ENCODE data around the gene MYBBP1A. TPM values are rescaled to one million over a fixed set of nuclear protein-coding genes. Genes with fewer than 3 reads are reported as not detected.

Gene MYBBP1A
- total and polyA plus RNA-seq, 2 experiments from 2014 or later: 70.7 to 213 TPM

DNA sequence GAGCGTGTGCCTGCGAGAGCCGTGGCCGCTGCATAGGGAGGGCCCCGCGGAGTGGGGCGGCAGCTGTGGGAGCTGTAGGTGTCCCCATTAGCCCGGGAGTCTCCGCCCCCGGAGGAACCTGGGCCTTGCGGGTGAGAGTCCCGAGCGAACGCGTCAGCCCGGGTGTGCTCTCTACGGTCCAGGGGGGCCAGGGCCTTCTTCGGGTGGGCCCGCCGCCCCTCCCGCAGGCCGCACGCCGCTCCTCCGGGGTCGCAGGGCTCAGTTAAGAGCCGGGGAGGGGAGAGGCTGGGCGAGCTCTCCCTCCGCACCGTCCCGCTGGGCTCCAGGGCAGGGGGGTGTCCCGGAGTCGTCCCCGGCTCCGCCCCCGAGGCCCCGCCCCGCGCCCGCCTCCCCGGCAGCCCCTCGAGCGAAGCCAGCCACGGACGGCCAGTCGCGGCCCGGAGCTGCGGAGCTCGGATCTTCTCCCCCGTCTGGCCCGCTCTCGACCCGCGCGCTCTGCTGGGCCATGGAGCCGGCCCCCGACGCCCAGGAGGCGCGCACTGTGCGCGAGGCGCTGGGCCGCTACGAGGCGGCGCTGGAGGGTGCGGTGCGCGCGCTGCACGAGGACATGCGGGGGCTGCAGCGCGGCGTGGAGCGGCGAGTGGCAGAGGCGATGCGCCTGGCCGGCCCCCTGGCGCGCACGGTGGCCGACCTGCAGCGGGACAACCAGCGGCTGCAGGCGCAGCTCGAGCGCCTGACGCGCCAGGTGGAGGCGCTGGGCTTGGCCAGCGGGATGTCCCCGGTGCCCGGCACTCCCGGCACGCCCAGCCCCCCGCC, 29.1 kb upstream of the MYBBP1A start, which contains the start of gene SMTNL2:
Gene SMTNL2, plus strand, starts transcription at position 429 of the 816 bp plus-strand sequence. Its CDS starts 77 bp downstream, at position 506.
- Histone ChIP-seq H3F3A (replicated peaks; ENCODE audit: low read depth) (no peaks in the 10 kb centered on the region), H3K27ac (ENCODE audit: low read depth) (no peak within 1 kb of the TSS), H3K36me3 (ENCODE audit: insufficient read depth) (no peaks in the 10 kb centered on the region), H3K4me2 (peak within 1 kb of the TSS; percentile 94), H3K4me3 (peak within 1 kb of the TSS; percentile 74), H4K20me1 (replicated peaks; ENCODE audit: insufficient read depth) (no peaks in the 10 kb centered on the region), H3K9me2 (ENCODE audit: insufficient read depth) (no peaks in the 10 kb centered on the region), H3K4me1 (ENCODE audit: insufficient read depth) (peaks cover 9% of the 10 kb centered on the region), H3K79me2 (replicated peaks; ENCODE audit: insufficient read depth) (no peaks in the 10 kb centered on the region), H3K27me3 (ENCODE audit: insufficient read depth) (peaks cover 39% of the 10 kb centered on the region), H2AFZ (peak within 1 kb of the TSS; percentile 98)
- Mint-ChIP-seq H3K36me3 (ENCODE audit: low read depth) (no peaks in the 10 kb centered on the region), H3K27ac (no peak within 1 kb of the TSS), H3K27me3 (ENCODE audit: insufficient read depth, low read depth, poor library complexity) (peaks cover 39% of the 10 kb centered on the region), H3K9me3 (no peaks in the 10 kb centered on the region; the same call in 2 of the 3 replicates), H3K4me3 (peak within 1 kb of the TSS; percentile 80), H3K4me1 (peaks cover 29% of the 10 kb centered on the region)
- ATAC-seq (peak; percentile 51), DNase-seq (ENCODE audit: low spot score) (peak; percentile 51)
- TF ChIP-seq POLR2AphosphoS5 (IDR thresholded peaks at IDR 0.05; ENCODE audit: low read depth) (peak; percentile 63), ZNF331 (CRISPR knock-in tag; IDR thresholded peaks at IDR 0.05; ENCODE audit: low read depth) (no peak), NANOG (IDR thresholded peaks at IDR 0.05; ENCODE audit: borderline replicate concordance) (no peak)

DNA sequence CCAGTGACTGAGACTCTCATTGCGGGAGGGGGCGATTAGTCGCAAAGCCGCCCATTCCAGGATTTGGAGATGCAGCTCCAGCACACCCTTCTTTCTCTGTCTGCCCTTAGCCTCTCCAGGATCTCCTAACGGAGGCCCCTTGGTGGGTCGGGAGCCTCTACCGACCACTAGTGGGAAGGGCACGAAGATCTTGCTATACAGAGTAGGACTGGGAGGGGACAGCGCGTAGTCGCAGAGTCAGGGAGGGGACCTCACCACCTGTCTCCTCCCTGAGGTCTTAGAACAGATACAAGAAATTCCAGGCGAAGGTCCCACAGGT, 28.6 kb upstream of the MYBBP1A start:
- Mint-ChIP-seq H3K36me3 (ENCODE audit: low read depth) (no peaks in the 10 kb centered on the region), H3K4me3 (peak overlapping the region; percentile 80), H3K27ac (no peak overlapping the region), H3K4me1 (peaks cover 29% of the 10 kb centered on the region), H3K9me3 (no peaks in the 10 kb centered on the region; the same call in 2 of the 3 replicates), H3K27me3 (ENCODE audit: insufficient read depth, low read depth, poor library complexity) (peaks cover 39% of the 10 kb centered on the region)
- H3K27me3 ChIP-seq (ENCODE audit: insufficient read depth): peaks cover 39% of the 10 kb centered on the region
- H3K4me3 ChIP-seq: peak overlapping the region; percentile 74
- ATAC-seq (peak; percentile 72), DNase-seq (ENCODE audit: low spot score) (peak; percentile 74)
- H3K27ac ChIP-seq (ENCODE audit: low read depth): no peak overlapping the region
- no peaks in the 10 kb centered on the region for H3K9me2 ChIP-seq (ENCODE audit: insufficient read depth)
- peak overlapping the region; percentile 98 for H2AFZ ChIP-seq
- no peaks in the 10 kb centered on the region for H3K79me2 ChIP-seq (replicated peaks; ENCODE audit: insufficient read depth)
- H3K4me1 ChIP-seq (ENCODE audit: insufficient read depth): peaks cover 9% of the 10 kb centered on the region
- TF ChIP-seq, protein P1, sequence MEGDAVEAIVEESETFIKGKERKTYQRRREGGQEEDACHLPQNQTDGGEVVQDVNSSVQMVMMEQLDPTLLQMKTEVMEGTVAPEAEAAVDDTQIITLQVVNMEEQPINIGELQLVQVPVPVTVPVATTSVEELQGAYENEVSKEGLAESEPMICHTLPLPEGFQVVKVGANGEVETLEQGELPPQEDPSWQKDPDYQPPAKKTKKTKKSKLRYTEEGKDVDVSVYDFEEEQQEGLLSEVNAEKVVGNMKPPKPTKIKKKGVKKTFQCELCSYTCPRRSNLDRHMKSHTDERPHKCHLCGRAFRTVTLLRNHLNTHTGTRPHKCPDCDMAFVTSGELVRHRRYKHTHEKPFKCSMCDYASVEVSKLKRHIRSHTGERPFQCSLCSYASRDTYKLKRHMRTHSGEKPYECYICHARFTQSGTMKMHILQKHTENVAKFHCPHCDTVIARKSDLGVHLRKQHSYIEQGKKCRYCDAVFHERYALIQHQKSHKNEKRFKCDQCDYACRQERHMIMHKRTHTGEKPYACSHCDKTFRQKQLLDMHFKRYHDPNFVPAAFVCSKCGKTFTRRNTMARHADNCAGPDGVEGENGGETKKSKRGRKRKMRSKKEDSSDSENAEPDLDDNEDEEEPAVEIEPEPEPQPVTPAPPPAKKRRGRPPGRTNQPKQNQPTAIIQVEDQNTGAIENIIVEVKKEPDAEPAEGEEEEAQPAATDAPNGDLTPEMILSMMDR (conservative IDR thresholded peaks at IDR 0.05; ENCODE audit: low read depth in 2 of 2): peak; percentile 38 to 41
- no peak for TF ChIP-seq EZH2phosphoT487 (IDR thresholded peaks at IDR 0.05; ENCODE audit: unreplicated experiment)
- H3K36me3 ChIP-seq (ENCODE audit: insufficient read depth): no peaks in the 10 kb centered on the region
- peak overlapping the region; percentile 94 for H3K4me2 ChIP-seq
- no peaks in the 10 kb centered on the region for H3F3A ChIP-seq (replicated peaks; ENCODE audit: low read depth)
- H4K20me1 ChIP-seq (replicated peaks; ENCODE audit: insufficient read depth): no peaks in the 10 kb centered on the region

DNA sequence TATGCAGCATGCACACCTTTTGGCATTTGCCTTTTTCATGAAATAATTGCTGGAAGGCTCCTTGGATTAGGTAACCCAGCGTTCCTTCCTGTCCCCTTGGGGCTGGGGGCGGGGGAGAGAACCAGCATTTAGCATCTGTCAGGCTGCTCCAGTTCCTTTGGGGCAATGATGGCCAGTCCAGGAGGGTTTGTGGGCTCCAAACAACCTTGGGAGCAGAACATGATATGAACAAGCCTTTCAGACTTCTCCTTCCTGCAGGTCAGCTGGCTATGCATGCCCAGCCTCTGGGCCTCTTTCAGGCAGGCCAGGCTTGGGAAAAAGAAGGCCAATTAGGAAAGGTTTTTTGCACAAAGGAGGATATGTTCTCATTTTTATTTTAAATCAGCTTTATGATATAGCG, 28.0 kb upstream of the MYBBP1A start:
- no peaks in the 10 kb centered on the region for H3K36me3 Mint-ChIP-seq (ENCODE audit: low read depth)
- no peak for DNase-seq (ENCODE audit: low spot score)
- H3K27me3 Mint-ChIP-seq (ENCODE audit: insufficient read depth, low read depth, poor library complexity): peaks cover 39% of the 10 kb centered on the region
- H4K20me1 ChIP-seq (replicated peaks; ENCODE audit: insufficient read depth): no peaks in the 10 kb centered on the region
- H3K9me3 Mint-ChIP-seq: no peaks in the 10 kb centered on the region; the same call in 2 of the 3 replicates
- no peak overlapping the region for H2AFZ ChIP-seq
- peak overlapping the region; percentile 80; the same call in 2 of the 3 replicates for H3K4me3 Mint-ChIP-seq
- H3K36me3 ChIP-seq (ENCODE audit: insufficient read depth): no peaks in the 10 kb centered on the region
- peaks cover 39% of the 10 kb centered on the region for H3K27me3 ChIP-seq (ENCODE audit: insufficient read depth)
- H3K27ac ChIP-seq (ENCODE audit: low read depth): no peak overlapping the region
- H3K4me1 Mint-ChIP-seq: peaks cover 26% of the 10 kb centered on the region
- peaks cover 9% of the 10 kb centered on the region for H3K4me1 ChIP-seq (ENCODE audit: insufficient read depth)
- H3F3A ChIP-seq (replicated peaks; ENCODE audit: low read depth): no peaks in the 10 kb centered on the region
- H3K4me2 ChIP-seq: peak overlapping the region; percentile 94
- no peaks in the 10 kb centered on the region for H3K79me2 ChIP-seq (replicated peaks; ENCODE audit: insufficient read depth)
- no peaks in the 10 kb centered on the region for H3K9me2 ChIP-seq (ENCODE audit: insufficient read depth)
- no peak overlapping the region for H3K27ac Mint-ChIP-seq
- ATAC-seq: no peak
- peak overlapping the region; percentile 74 for H3K4me3 ChIP-seq
- TF ChIP-seq, protein P2, sequence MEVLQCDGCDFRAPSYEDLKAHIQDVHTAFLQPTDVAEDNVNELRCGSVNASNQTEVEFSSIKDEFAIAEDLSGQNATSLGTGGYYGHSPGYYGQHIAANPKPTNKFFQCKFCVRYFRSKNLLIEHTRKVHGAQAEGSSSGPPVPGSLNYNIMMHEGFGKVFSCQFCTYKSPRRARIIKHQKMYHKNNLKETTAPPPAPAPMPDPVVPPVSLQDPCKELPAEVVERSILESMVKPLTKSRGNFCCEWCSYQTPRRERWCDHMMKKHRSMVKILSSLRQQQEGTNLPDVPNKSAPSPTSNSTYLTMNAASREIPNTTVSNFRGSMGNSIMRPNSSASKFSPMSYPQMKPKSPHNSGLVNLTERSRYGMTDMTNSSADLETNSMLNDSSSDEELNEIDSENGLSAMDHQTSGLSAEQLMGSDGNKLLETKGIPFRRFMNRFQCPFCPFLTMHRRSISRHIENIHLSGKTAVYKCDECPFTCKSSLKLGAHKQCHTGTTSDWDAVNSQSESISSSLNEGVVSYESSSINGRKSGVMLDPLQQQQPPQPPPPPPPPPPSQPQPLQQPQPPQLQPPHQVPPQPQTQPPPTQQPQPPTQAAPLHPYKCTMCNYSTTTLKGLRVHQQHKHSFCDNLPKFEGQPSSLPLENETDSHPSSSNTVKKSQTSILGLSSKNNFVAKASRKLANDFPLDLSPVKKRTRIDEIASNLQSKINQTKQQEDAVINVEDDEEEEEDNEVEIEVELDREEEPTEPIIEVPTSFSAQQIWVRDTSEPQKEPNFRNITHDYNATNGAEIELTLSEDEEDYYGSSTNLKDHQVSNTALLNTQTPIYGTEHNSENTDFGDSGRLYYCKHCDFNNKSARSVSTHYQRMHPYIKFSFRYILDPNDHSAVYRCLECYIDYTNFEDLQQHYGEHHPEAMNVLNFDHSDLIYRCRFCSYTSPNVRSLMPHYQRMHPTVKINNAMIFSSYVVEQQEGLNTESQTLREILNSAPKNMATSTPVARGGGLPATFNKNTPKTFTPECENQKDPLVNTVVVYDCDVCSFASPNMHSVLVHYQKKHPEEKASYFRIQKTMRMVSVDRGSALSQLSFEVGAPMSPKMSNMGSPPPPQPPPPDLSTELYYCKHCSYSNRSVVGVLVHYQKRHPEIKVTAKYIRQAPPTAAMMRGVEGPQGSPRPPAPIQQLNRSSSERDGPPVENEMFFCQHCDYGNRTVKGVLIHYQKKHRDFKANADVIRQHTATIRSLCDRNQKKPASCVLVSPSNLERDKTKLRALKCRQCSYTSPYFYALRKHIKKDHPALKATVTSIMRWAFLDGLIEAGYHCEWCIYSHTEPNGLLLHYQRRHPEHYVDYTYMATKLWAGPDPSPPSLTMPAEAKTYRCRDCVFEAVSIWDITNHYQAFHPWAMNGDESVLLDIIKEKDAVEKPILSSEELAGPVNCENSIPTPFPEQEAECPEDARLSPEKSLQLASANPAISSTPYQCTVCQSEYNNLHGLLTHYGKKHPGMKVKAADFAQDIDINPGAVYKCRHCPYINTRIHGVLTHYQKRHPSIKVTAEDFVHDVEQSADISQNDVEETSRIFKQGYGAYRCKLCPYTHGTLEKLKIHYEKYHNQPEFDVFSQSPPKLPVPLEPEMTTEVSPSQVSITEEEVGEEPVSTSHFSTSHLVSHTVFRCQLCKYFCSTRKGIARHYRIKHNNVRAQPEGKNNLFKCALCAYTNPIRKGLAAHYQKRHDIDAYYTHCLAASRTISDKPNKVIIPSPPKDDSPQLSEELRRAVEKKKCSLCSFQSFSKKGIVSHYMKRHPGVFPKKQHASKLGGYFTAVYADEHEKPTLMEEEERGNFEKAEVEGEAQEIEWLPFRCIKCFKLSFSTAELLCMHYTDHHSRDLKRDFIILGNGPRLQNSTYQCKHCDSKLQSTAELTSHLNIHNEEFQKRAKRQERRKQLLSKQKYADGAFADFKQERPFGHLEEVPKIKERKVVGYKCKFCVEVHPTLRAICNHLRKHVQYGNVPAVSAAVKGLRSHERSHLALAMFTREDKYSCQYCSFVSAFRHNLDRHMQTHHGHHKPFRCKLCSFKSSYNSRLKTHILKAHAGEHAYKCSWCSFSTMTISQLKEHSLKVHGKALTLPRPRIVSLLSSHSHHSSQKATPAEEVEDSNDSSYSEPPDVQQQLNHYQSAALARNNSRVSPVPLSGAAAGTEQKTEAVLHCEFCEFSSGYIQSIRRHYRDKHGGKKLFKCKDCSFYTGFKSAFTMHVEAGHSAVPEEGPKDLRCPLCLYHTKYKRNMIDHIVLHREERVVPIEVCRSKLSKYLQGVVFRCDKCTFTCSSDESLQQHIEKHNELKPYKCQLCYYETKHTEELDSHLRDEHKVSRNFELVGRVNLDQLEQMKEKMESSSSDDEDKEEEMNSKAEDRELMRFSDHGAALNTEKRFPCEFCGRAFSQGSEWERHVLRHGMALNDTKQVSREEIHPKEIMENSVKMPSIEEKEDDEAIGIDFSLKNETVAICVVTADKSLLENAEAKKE (CRISPR knock-in tag; IDR thresholded peaks at IDR 0.05): no peak
- no peak for TF ChIP-seq EZH2 (IDR thresholded peaks at IDR 0.05; ENCODE audit: low read depth, unreplicated experiment)
- TF ChIP-seq STAT1 (IDR thresholded peaks at IDR 0.05; ENCODE audit: unreplicated experiment): no peak
